HL-60 (cell line): Measurements from ENCODE around the gene GPR146.

ENCODE experiments used
- CTCF ChIP-seq: IDR thresholded peaks from one replicate; pipeline ENCODE4 v1.5.1; 2011; ENCODE audit warnings: low read length, control low read depth, inconsistent platforms; ENCODE audit not compliant: insufficient read depth
- POLR2AphosphoS5 ChIP-seq: IDR thresholded peaks from 2 replicates; pipeline ENCODE4 v1.6.1; 2012; ENCODE audit warnings: low read depth
- REST ChIP-seq: IDR thresholded peaks from 2 replicates; pipeline ENCODE4 v1.6.1; 2012; ENCODE audit warnings: low read depth; ENCODE audit not compliant: insufficient replicate concordance

DNA sequence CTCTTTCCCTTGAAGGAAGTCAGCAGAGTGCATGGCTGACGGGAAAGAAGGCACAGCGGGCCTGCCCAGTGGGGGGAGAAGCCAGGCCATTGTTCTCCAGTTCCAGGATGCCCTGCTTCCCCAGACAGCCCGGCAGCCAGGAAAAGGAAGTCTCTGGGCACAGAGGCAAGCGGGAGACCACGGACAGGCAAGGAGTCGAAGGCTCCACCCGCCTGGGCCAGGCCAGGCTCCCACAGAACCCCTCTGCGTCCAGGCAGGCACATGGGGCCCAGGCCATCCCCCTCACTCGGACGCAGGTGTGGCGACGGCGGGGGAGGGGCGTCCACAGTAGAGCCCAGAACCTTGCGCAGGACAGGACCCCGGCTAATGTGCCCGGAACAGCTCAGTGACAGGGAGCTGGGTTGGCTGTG, 8.7 kb downstream of the GPR146 start:
- TF ChIP-seq CTCF (no peak), POLR2AphosphoS5 (no peak), REST (no peak)
